Pulmonary artery endothelial cell (primary cell): Measurements from ENCODE around the gene EXOSC3. TPM values are rescaled to one million over a fixed set of nuclear protein-coding genes. Genes with fewer than 3 reads are reported as not detected.
"Not testable (repeated sequence)": the region's sequence is repeated elsewhere in the genome, so short reads cannot be mapped to it uniquely, and the experiment has no call there.

Experiments used
- DNase-seq: peaks from one replicate; pipeline ENCODE4 v3.0.0-alpha.2; 2011; ENCODE audit warnings: low read depth, low spot score
- total RNA-seq: library from RNA; depleted of rRNA; stranded (reverse); fragments of >200 nt; gene quantifications from 2 replicates; pipeline ENCODE4 v1.2.3, GENCODE V29; 2014

EXOSC3 gene
- total RNA-seq, 1 donor from 2014 or later, result 28.7 TPM

GRCh38 chr9:37776328-37776727, 8.5 kb downstream of the EXOSC3 start:
- DNase-seq, result no peak

- DNase-seq, result no peak
These were observed 9.5 kb downstream of the EXOSC3 start for GRCh38 chr9:37775216-37775919.

GRCh38 chr9:37769995-37770394, 14.9 kb downstream of the EXOSC3 start:
- DNase-seq, result no peak

GRCh38 chr9:37769306-37769705, 15.6 kb downstream of the EXOSC3 start:
- no peak for DNase-seq

- DNase-seq, result not testable (repeated sequence)
These were observed 19.6 kb downstream of the EXOSC3 start for GRCh38 chr9:37765263-37765662.

- DNase-seq, result no peak
These were observed 23.4 kb downstream of the EXOSC3 start for GRCh38 chr9:37761511-37761910.

- no peak for DNase-seq
These were observed 24.3 kb downstream of the EXOSC3 start for GRCh38 chr9:37760416-37761161.

- no peak for DNase-seq
These were observed 26.1 kb downstream of the EXOSC3 start for GRCh38 chr9:37758747-37759146.

GRCh38 chr9:37753489-37754190, 31.2 kb downstream of the EXOSC3 start, which contains the start of gene TRMT10B:
Gene TRMT10B, plus strand, starts transcription at chr9:37753805. Its CDS starts 8,127 bp downstream, at chr9:37761932.
- peak; percentile 19 for DNase-seq

- DNase-seq, result no peak
These were observed 32.0 kb downstream of the EXOSC3 start for GRCh38 chr9:37752642-37753488.

- not testable (repeated sequence) for DNase-seq
These were observed 32.8 kb downstream of the EXOSC3 start for GRCh38 chr9:37752112-37752511.

- DNase-seq, result not testable (repeated sequence)
These were observed 33.2 kb downstream of the EXOSC3 start for GRCh38 chr9:37751704-37752103.

GRCh38 chr9:37751186-37751585, 33.7 kb downstream of the EXOSC3 start:
- no peak for DNase-seq

GRCh38 chr9:37749129-37749528, 35.7 kb downstream of the EXOSC3 start:
- DNase-seq, result no peak

- DNase-seq, result peak; percentile 35
These were observed 37.6 kb downstream of the EXOSC3 start for GRCh38 chr9:37747271-37747753.

GRCh38 chr9:37746448-37747270, 38.2 kb downstream of the EXOSC3 start:
- no peak for DNase-seq

GRCh38 chr9:37745970-37746369, 38.9 kb downstream of the EXOSC3 start:
- no peak for DNase-seq

- no peak for DNase-seq
These were observed 44.1 kb downstream of the EXOSC3 start for GRCh38 chr9:37740631-37741328.

GRCh38 chr9:37740128-37740527, 44.7 kb downstream of the EXOSC3 start:
- DNase-seq, result no peak

- DNase-seq, result no peak
These were observed 45.6 kb downstream of the EXOSC3 start for GRCh38 chr9:37739222-37739621.
